Naive B cell (primary cell): Measurements from ENCODE around the gene CD300C. TPM values are rescaled to one million over a fixed set of nuclear protein-coding genes. Genes with fewer than 3 reads are reported as not detected.
A peak's percentile ranks its signal among the peaks of the same experiment; 100 is the strongest.

Experiments used
- ATAC-seq, 2 donors: fragments of 150-1000 bp; cut with Tn5 transposase; 2 replicates each; pipeline ENCODE4 v1.10.0; 2021; ENCODE audit warnings: low read depth in 2 of 2, mild to moderate bottlenecking in 2 of 2, moderate library complexity in 2 of 2
- DNase-seq: peaks from one replicate; pipeline ENCODE4 v3.0.0; 2022
- H3K27ac Mint-ChIP-seq, 6 donors: one replicate each; pipeline ENCODE4 v1.8.0; 2020 to 2022; ENCODE audit warnings: mild to moderate bottlenecking in 6 of 6, mixed read lengths in 6 of 6, moderate library complexity in 5 of 6, inconsistent platforms in 2 of 6
- H3K27me3 Mint-ChIP-seq, 3 donors: one replicate each; pipeline ENCODE4 v1.8.0; 2021 to 2022; ENCODE audit warnings: mixed read lengths in 3 of 3, mild to moderate bottlenecking in 1 of 3
- H3K36me3 Mint-ChIP-seq, 2 donors: one replicate each; pipeline ENCODE4 v1.8.0; 2020 to 2022; ENCODE audit warnings: mixed read lengths in 2 of 2, inconsistent platforms in 1 of 2, mild to moderate bottlenecking in 1 of 2
- H3K4me1 Mint-ChIP-seq, 3 donors: one replicate each; pipeline ENCODE4 v1.8.0; 2020 to 2022; ENCODE audit warnings: mixed read lengths in 3 of 3, inconsistent platforms in 1 of 3, mild to moderate bottlenecking in 1 of 3, moderate library complexity in 1 of 3
- H3K4me3 Mint-ChIP-seq, 8 donors: one replicate each; pipeline ENCODE4 v1.8.0; 2020 to 2022; ENCODE audit warnings: mild to moderate bottlenecking in 8 of 8, mixed read lengths in 8 of 8, moderate library complexity in 8 of 8, inconsistent platforms in 2 of 8
- H3K9me3 Mint-ChIP-seq, 7 donors: one replicate each; pipeline ENCODE4 v1.8.0; 2020 to 2022; ENCODE audit warnings: mixed read lengths in 7 of 7, mild to moderate bottlenecking in 5 of 7, inconsistent platforms in 2 of 7, moderate library complexity in 1 of 7
- polyA plus RNA-seq, 6 donors: library from polyadenylated mRNA; unstranded; fragments of 300-500 nt; fragmentation: Illumina TruSeq; gene quantifications; one replicate each; pipeline ENCODE4 v1.2.3, GENCODE V29; 2021; ENCODE audit warnings: low read depth in 6 of 6

CD300C gene
- polyA plus RNA-seq, 6 donors from 2014 or later = 0.20 to 1.5 (median 0.25) TPM; not detected in 1

GRCh38 chr17:74554909-74555308 lies 9.0 kb upstream of the CD300C start:
- DNase-seq = no peak

GRCh38 chr17:74552037-74552436 lies 6.1 kb upstream of the CD300C start:
- peaks cover 8 to 48% (median 26%) of the 10 kb centered on the region in 3 donors for H3K27me3 Mint-ChIP-seq
- no peak overlapping the region for H3K4me3 Mint-ChIP-seq
- ATAC-seq (no peak), DNase-seq (no peak)
- H3K4me1 Mint-ChIP-seq = peaks cover 7 to 10% (median 10%) of the 10 kb centered on the region in 3 donors
- H3K36me3 Mint-ChIP-seq = peaks cover 0 to 8% of the 10 kb centered on the region in 2 donors
- no peak overlapping the region for H3K27ac Mint-ChIP-seq
- H3K9me3 Mint-ChIP-seq = peaks cover 0 to 10% (median 3%) of the 10 kb centered on the region in 7 donors

More at GRCh38 chr17:74554909-74555308, 9.0 kb upstream of the CD300C start:
- peaks cover 7 to 8% of the 10 kb centered on the region in 2 donors for H3K36me3 Mint-ChIP-seq
- peaks cover 0 to 21% (median 10%) of the 10 kb centered on the region in 7 donors for H3K9me3 Mint-ChIP-seq
- H3K4me1 Mint-ChIP-seq = peaks cover 4 to 32% (median 29%) of the 10 kb centered on the region in 3 donors
- peaks cover 3 to 35% (median 20%) of the 10 kb centered on the region in 3 donors for H3K27me3 Mint-ChIP-seq
- ATAC-seq = no peak
- no peak overlapping the region for H3K4me3 Mint-ChIP-seq
- H3K27ac Mint-ChIP-seq = no peak overlapping the region

- Mint-ChIP-seq H3K9me3 (no peaks in the 10 kb centered on the region), H3K4me3 (no peak overlapping the region), H3K27ac (peak overlapping the region in 1 of 6 donors; percentile 56), H3K4me1 (peaks cover 7 to 20% (median 8%) of the 10 kb centered on the region in 3 donors), H3K36me3 (no peaks in the 10 kb centered on the region), H3K27me3 (peaks cover 8 to 39% (median 26%) of the 10 kb centered on the region in 3 donors)
- ATAC-seq = no peak
- DNase-seq = no peak
Measured at GRCh38 chr17:74550602-74551001, 4.7 kb upstream of the CD300C start.

GRCh38 chr17:74549343-74549742 lies 3.4 kb upstream of the CD300C start:
- DNase-seq (no peak), ATAC-seq (no peak)
- no peaks in the 10 kb centered on the region for H3K9me3 Mint-ChIP-seq
- no peak overlapping the region for H3K4me3 Mint-ChIP-seq
- no peaks in the 10 kb centered on the region for H3K36me3 Mint-ChIP-seq
- peaks cover 12 to 21% (median 15%) of the 10 kb centered on the region in 3 donors for H3K4me1 Mint-ChIP-seq
- H3K27me3 Mint-ChIP-seq = peaks cover 8 to 39% (median 26%) of the 10 kb centered on the region in 3 donors
- no peak overlapping the region for H3K27ac Mint-ChIP-seq

GRCh38 chr17:74547736-74548135 lies 1.8 kb upstream of the CD300C start:
- H3K4me1 Mint-ChIP-seq = peaks cover 12 to 21% (median 15%) of the 10 kb centered on the region in 3 donors
- H3K27ac Mint-ChIP-seq = peak overlapping the region in 2 of 6 donors; percentile 1 to 79
- no peak for ATAC-seq
- no peaks in the 10 kb centered on the region for H3K9me3 Mint-ChIP-seq
- peaks cover 8 to 40% (median 26%) of the 10 kb centered on the region in 3 donors for H3K27me3 Mint-ChIP-seq
- H3K36me3 Mint-ChIP-seq = no peaks in the 10 kb centered on the region
- DNase-seq = no peak
- no peak overlapping the region for H3K4me3 Mint-ChIP-seq

GRCh38 chr17:74547264-74547663 lies 1.3 kb upstream of the CD300C start:
- ATAC-seq (no peak), DNase-seq (no peak)
- Mint-ChIP-seq H3K36me3 (no peaks in the 10 kb centered on the region), H3K4me3 (no peak overlapping the region), H3K4me1 (peaks cover 12 to 21% (median 15%) of the 10 kb centered on the region in 3 donors), H3K27ac (peak overlapping the region in 3 of 6 donors; percentile 1 to 79 (median 70)), H3K9me3 (no peaks in the 10 kb centered on the region), H3K27me3 (peaks cover 8 to 44% (median 26%) of the 10 kb centered on the region in 3 donors)

GRCh38 chr17:74546586-74546985 lies 671 bp upstream of the CD300C start:
- DNase-seq (no peak), ATAC-seq (no peak)
- Mint-ChIP-seq H3K4me1 (peaks cover 12 to 21% (median 15%) of the 10 kb centered on the region in 3 donors), H3K4me3 (no peak overlapping the region), H3K27ac (no peak overlapping the region), H3K27me3 (peaks cover 8 to 46% (median 23%) of the 10 kb centered on the region in 3 donors), H3K36me3 (no peaks in the 10 kb centered on the region), H3K9me3 (no peaks in the 10 kb centered on the region)

GRCh38 chr17:74544991-74545842 lies 698 bp downstream of the CD300C start:
- Mint-ChIP-seq H3K36me3 (no peaks in the 10 kb centered on the region), H3K27ac (peak overlapping the region in 3 of 6 donors; percentile 12 to 42 (median 19)), H3K9me3 (no peaks in the 10 kb centered on the region), H3K4me3 (peak overlapping the region in 1 of 8 donors; percentile 61), H3K4me1 (peaks cover 8 to 15% (median 11%) of the 10 kb centered on the region in 3 donors), H3K27me3 (peaks cover 7 to 36% (median 12%) of the 10 kb centered on the region in 3 donors)
- no peak for DNase-seq
- ATAC-seq = no peak

GRCh38 chr17:74543891-74544760 lies 1.8 kb downstream of the CD300C start:
- no peaks in the 10 kb centered on the region for H3K36me3 Mint-ChIP-seq
- DNase-seq (no peak), ATAC-seq (no peak)
- peaks cover 9 to 41% (median 18%) of the 10 kb centered on the region in 3 donors for H3K27me3 Mint-ChIP-seq
- H3K9me3 Mint-ChIP-seq = no peaks in the 10 kb centered on the region
- no peak overlapping the region for H3K27ac Mint-ChIP-seq
- H3K4me3 Mint-ChIP-seq = peak overlapping the region in 1 of 8 donors; percentile 47
- peaks cover 8 to 15% (median 11%) of the 10 kb centered on the region in 3 donors for H3K4me1 Mint-ChIP-seq

- Mint-ChIP-seq H3K4me3 (no peak overlapping the region), H3K36me3 (no peaks in the 10 kb centered on the region), H3K27me3 (peaks cover 8 to 38% (median 13%) of the 10 kb centered on the region in 3 donors), H3K9me3 (no peaks in the 10 kb centered on the region), H3K27ac (no peak overlapping the region), H3K4me1 (peaks cover 8 to 15% (median 11%) of the 10 kb centered on the region in 3 donors)
- DNase-seq (no peak), ATAC-seq (no peak)
Measured at GRCh38 chr17:74543406-74543805, 2.5 kb downstream of the CD300C start.

GRCh38 chr17:74542727-74543383 lies 3.1 kb downstream of the CD300C start:
- no peak for ATAC-seq
- DNase-seq = no peak
- Mint-ChIP-seq H3K4me3 (no peak overlapping the region), H3K36me3 (no peaks in the 10 kb centered on the region), H3K4me1 (peaks cover 8 to 11% (median 10%) of the 10 kb centered on the region in 3 donors), H3K9me3 (no peaks in the 10 kb centered on the region), H3K27me3 (peaks cover 4 to 35% (median 13%) of the 10 kb centered on the region in 3 donors), H3K27ac (no peak overlapping the region)

- Mint-ChIP-seq H3K4me1 (peaks cover 5 to 11% (median 10%) of the 10 kb centered on the region in 3 donors), H3K9me3 (no peaks in the 10 kb centered on the region), H3K27me3 (peaks cover 4 to 31% (median 14%) of the 10 kb centered on the region in 3 donors), H3K36me3 (no peaks in the 10 kb centered on the region), H3K27ac (peak overlapping the region in 2 of 6 donors; percentile 16 to 18), H3K4me3 (no peak overlapping the region)
- no peak for DNase-seq
- ATAC-seq = no peak
Measured at GRCh38 chr17:74542166-74542565, 3.7 kb downstream of the CD300C start.
